Measurements from ENCODE around the gene MRPS15.
"Not testable (repeated sequence)": the region's sequence is repeated elsewhere in the genome, so short reads cannot be mapped to it uniquely, and the experiment has no call there.

MRPS15 gene

GRCh38 chr1:36482724-36483388, 18.7 kb upstream of the MRPS15 start, which contains the start of gene CSF3R:
CSF3R (minus strand) TSS chr1:36482913; CDS start chr1:36479496, 3,417 bp downstream.
- DNase-seq (ENCODE audit: low spot score) = no peak

- no peak for DNase-seq (ENCODE audit: low spot score)
These were observed 17.9 kb upstream of the MRPS15 start for GRCh38 chr1:36481771-36482723.

- DNase-seq (ENCODE audit: low spot score) = no peak
These were observed 16.9 kb upstream of the MRPS15 start for GRCh38 chr1:36481091-36481490.

GRCh38 chr1:36480161-36480560, 16.0 kb upstream of the MRPS15 start:
- DNase-seq (ENCODE audit: low spot score) = no peak

DNA sequence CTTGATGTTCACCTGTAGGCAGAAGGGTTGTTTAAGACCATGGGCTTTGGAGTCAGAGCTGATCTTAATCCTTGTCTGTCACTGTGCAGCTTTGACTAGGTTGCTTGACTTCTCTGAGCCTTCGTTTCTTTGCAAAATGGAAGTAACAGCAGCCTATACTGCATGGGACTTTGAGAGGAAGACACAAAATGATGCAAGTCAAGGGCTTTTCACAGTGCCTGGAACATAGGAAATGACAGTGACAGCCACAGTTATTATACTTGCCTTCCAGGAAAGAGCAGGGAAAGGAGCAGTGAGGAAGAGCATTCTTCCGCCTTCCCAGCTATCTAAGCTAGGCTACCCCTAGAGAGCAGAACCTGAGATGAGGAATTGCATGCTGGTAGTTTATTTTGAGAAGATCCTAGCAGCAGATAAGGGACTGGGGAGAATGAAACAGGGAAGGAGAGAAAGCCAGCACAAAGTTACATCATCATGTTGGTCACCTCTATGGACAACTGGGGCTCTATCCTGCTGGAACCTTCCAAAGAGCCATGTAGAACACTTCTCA, 15.4 kb upstream of the MRPS15 start:
- DNase-seq (ENCODE audit: low spot score) = no peak

GRCh38 chr1:36477615-36478014, 13.4 kb upstream of the MRPS15 start:
- not testable (repeated sequence) for DNase-seq (ENCODE audit: low spot score)

DNA sequence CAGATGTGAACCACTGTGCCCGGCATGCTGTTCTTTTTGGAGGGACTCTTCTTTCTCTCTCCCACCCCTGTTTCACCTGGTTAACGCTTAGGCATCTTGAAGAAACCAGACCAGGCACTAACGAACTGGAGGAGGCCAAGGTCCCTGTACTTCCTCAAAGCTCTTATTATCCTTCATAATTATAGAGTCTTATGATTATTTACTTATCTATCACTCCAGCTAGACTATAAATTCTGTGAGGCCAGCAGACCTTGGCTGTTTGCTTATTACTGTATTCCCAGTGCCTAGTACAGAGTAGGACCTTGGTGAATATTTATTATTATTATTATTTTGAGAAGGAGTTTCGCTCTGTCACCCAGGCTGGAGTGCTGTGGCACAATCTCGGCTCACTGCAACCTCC, 12.8 kb upstream of the MRPS15 start:
- DNase-seq (ENCODE audit: low spot score) = no peak

DNA sequence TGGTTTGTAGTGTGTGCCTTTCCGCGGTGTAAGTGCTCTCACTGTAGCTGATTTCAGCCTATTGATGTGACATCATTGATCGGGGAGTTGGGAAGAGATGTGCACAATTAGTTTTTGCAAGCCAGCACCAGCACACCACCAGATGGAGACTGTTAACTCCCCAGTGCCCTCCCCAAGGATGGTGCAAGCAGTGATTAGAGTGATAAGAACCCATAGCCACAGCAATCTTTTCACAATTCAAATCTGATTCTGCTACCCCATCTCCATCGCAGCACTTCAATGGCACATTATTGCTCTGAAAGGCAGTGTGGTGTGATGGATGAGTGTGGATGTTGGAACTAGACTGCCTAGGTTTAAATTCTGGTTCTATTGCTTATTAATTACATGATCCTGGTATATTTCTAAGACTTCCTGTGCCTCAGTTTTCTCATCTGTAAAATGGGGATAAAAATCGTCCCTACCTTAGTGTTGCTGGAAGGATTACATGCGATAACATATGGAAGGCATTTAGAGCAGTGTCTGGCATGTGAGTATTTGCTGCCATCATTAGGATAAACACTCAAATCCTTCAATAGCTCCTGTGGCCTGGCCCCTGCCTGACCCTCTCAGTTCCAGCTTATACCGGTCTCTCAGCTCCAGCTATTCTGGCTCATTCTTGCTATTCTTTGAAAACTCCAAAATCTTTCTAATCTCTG, 11.9 kb upstream of the MRPS15 start:
- no peak for DNase-seq (ENCODE audit: low spot score)

DNA sequence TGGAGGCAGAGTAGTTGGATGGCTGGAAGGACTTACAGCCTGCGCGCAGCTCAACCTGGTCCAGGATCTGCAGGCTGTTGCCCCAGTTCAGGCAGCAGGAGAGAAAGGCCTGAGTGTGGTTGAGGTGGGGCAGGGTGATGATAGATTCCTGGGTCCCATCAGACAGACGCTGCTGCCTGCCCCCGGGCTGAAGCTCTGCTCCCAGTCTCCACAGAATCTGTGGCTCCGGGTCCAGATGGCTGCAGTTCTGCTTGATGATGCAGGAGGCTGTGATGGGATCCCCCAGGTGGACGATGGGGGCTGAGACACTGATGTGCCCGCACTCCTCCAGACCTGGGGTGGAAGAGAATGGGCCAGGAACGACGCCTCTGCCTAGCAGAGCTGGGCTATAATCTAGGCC, 11.2 kb upstream of the MRPS15 start:
- DNase-seq (ENCODE audit: low spot score) = no peak

DNA sequence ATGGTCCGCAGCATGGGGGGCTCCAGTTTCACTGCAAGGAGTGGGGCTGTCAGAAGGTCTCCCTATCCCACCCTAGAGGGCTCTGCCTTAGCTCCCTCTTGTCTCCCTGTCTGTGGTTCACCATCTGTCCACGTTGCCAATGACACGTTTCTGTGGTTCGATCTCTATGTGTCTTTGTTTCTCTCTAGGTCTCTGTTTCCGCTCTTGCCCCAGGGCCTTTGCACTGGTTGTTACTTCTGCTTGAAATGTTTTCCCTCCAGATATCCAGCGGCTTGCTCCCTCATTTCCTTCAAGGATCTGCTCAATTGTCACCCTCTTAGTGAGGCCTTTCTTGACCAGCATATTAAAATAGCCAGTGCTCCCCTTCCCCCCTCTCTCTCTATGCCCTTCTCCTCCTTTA, 8.5 kb upstream of the MRPS15 start:
- no peak for DNase-seq (ENCODE audit: low spot score)

DNA sequence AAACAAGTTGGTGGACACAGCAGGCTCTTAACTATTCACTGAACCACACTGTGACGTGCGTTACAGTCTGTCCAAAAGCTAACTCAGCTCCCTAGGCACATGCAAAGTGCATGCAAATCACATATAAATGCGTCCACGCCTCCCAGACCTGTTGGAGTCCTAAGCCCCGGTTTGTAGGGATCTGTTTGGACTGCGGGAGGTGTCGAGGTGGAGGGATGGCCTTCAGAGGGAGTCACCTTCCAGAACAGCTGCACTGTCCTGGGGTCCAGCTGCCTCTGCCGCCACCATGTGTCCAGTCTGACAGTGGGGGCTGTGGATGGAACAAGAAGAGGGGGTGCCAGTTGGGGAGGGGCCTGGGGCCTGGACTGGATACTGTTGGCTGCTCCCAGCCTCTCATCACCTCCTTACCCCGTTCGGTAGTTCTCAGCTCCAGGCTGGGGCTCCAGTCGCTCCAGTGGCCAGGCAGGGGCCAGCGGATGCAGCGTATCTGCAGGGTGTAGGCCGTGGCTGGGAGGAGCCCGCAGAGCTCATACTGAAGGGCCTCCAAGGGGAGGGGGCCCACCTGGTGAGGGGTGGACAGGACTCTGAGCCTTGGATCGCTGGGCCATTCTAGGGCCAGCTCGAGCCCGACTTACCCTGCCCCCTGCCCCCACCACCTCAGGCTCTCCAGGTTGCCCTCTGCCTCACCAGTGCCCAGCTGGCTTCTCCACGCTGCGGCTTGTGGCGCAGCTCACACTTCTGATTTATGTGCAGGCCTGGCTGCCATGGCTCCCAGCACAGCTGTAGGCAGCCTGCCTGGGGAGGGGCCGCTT, 7.9 kb upstream of the MRPS15 start:
- no peak for DNase-seq (ENCODE audit: low spot score)

- DNase-seq (ENCODE audit: low spot score) = no peak
These were observed 5.0 kb upstream of the MRPS15 start for GRCh38 chr1:36469163-36469562.

DNA sequence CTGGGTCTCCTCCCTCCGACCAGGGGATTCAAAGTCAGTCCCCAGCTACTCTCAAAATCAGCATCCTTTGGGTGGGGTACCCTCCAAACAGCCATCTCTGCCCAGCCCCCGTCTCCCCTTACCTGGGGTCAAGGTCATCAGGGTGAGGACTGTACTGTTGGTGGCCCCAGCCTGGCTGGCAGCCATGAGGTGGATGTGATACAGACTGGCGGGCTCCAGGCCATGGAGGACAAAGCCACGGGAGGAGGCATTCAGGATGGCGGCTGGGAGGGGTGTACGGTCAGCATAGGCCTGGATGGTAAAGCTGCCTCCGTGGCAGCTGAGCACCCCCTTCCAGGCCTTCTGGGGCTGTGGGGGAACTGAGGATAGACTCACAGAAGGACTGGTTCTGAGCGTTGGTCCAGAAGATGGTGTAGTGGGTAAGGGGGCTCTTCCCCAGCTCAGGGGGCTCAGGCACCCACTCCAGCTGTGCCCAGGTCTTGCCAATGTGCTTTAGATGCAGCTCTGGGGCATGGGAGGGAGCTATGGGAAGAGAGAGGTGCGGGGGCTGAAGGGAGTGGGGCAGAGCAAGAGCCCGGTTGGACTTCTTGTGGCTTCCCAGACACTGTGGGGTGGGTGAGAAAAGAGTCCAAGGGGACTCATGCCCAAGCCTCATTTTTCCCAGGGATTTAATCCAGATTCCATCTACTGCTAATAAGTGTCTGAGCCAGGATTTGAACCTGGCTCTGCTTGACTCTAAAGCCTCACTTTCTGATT, 3.7 kb upstream of the MRPS15 start:
- no peak for DNase-seq (ENCODE audit: low spot score)

GRCh38 chr1:36467027-36467410, 2.8 kb upstream of the MRPS15 start:
- DNase-seq (ENCODE audit: low spot score) = no peak

DNA sequence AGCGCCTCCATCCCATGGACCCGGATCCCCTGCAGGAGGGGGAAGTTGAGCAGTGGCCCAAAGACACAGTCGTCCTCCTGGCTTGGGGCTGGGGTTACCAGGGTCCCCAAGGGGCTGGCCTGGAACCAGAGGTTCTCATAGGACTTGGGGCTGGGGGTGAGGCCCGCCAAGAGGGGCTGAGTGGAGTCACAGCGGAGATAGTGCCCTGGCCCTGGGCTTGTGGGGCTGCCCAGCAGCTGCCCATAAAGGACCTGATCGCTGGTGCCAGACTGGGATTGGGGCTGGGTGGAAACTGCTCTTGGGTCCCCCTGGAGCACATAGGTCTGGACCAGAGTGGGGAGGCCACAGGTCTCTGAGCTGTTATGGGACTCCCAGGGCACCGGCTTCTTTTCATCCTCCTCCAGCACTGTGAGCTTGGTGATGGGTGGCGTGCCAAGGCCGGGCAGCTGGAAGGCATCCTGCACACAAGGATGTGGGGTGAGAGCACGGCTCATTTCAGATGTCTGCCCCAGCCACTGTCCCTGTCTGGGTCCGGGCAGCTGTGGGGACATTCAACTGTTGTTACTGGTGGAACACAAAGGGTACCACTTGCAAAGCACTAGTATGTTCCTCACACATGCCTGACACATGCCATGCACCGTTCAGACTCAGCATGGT, 2.3 kb upstream of the MRPS15 start:
- no peak for DNase-seq (ENCODE audit: low spot score)

DNA sequence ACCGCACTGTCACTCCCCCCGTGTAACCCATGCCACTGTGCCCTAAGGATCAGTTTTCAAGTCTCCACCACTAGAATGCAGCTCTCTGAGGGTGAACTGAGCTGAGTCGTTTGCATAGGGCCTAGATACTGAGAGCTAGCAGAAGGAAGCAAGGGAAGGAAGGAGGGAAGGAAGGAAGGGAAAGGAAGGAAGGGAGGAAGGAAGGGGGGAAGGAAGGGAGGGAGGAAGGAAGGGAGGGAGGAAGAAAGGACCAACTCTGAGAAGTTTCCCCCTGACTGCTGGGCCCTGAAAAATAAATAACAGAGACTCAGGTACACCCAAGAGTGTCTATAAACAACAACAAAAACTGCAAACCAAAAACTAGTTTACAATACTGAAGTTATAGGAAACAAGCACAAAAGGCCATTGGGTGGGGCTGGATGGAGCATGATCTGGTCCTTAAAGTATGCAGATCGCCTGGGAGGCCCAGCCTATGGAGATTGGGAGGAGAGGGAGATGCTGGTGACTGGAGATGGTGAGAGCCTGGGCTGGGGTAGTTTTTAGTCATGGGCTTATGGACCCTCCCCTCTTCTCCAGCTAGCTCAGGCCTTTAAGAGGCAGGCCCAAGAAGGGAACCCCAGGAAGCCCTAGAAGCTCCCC, 1.7 kb upstream of the MRPS15 start:
- DNase-seq (ENCODE audit: low spot score) = no peak

DNA sequence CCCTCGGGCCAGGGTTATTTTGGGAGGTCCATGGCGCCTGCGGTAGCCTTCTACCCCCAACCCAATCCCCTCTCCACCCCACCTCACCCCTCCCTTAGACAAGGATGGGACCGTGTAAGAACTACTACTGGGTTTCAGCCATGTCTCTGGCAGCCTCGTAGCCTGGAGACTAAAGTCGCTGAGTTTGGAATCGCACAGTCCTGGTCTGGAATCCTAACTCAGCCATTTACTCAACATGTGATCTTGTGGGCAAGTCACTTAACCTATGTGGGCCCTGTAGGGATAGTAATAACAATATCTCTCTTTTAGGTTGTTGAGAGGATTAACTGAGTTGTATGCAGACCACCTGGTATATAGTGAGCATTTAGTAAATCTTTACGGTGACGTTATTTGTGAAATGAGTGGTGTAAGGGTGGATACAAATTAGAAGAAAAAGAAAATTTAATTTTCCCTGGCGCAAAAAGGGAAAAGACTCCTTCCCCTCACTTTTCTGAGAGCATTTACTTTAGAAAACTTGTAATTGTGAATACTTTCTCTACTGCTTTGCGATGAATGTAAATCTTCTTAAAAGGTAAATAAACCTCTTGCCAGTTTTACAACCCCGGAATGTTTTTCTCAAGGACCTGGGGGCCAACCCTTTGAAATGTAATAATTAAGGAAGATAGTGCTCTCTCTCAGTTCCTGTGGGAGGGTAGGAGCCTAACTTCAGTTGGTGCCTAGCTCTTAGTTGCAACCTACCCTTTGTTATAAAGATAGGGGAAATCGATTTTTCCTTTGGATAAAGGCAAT, 615 bp upstream of the MRPS15 start:
- peak; percentile 22 for DNase-seq (ENCODE audit: low spot score)

DNA sequence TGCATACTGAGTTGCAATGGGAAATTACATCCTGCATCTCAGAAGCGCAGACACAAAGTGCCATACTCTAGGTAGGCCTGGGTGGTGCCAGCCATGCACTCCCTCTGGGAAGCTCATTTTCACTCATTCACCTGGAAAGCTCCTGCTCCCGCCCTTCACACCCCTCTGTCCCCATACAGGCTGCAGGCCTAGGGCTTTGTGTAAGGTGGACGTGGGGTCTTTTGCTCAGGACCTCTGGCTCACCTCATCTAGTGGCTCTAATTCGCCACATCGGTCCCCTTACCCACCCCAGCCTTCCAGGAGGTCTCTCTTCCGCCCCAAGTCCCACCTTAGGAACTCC, 751 bp downstream of the MRPS15 start:
- DNase-seq (ENCODE audit: low spot score) = peak; percentile 23

DNA sequence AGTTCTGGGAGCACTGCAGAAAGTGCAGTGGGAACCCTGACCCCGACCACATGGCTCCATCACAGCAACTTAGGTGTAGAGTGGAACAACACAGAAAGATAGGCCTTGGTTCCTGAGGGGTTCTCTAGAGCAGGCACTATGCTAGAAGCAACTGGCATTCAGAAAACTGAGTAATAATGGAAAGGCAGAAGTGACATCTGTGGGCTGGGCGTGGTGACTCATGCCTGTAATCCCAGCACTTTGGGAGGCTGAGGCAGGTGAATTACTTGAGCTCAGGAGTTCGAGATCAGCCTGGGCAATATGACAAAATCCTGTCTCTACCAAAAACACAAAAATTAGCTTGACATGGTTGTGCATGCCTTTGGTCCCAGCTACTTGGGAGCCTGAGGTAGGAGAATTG, 5.3 kb downstream of the MRPS15 start:
- DNase-seq (ENCODE audit: low spot score) = peak; percentile 39
